Lower lobe of right lung (tissue), 2 donors: Measurements from ENCODE around the gene TOE1. TPM values are rescaled to one million over a fixed set of nuclear protein-coding genes. Genes with fewer than 3 reads are reported as not detected.

Source experiments
- ATAC-seq, 2 donors: fragments of 200-7000 bp; cut with Tn5 transposase; one replicate each; pipeline ENCODE4 v1.9.1; 2020 to 2022; ENCODE audit warnings: mild to moderate bottlenecking in 2 of 2, moderate library complexity in 2 of 2
- DNase-seq: peaks from one replicate; pipeline ENCODE4 v3.0.0-alpha.2; 2020
- H3K27ac ChIP-seq: fragments of 200-600 bp; one replicate; pipeline ENCODE4 v1.8.0; 2022
- H3K27me3 ChIP-seq: fragments of 200-600 bp; one replicate; pipeline ENCODE4 v1.8.0; 2022; ENCODE audit warnings: low read depth
- H3K36me3 ChIP-seq: fragments of 200-600 bp; one replicate; pipeline ENCODE4 v1.8.0; 2022; ENCODE audit warnings: mild to moderate bottlenecking
- H3K4me1 ChIP-seq: fragments of 200-600 bp; one replicate; pipeline ENCODE4 v1.8.0; 2022
- H3K4me3 ChIP-seq: fragments of 200-600 bp; one replicate; pipeline ENCODE4 v1.8.0; 2022; ENCODE audit warnings: mild to moderate bottlenecking
- H3K9me3 ChIP-seq: fragments of 200-600 bp; one replicate; pipeline ENCODE4 v1.8.0; 2022
- intact Hi-C: fragments of 100-400 bp; cut with DNase I; formaldehyde crosslinking; loops from one replicate; pipeline ENCODE4 v1.11.0; 2022
- total RNA-seq: library from RNA; stranded (reverse); fragmentation: NEBNext Ultra II Directional; extraction: Animal tissue kit (Norgen Biotek cat#: 25700); gene quantifications from one replicate; pipeline ENCODE4 v1.2.1, GENCODE V29; 2021
- TF ChIP-seq, protein P1 (sequence below): fragments of 200-600 bp; IDR thresholded peaks from one replicate; pipeline ENCODE4 v1.8.0; 2022; ENCODE audit warnings: antibody characterized with exemption, mild to moderate bottlenecking
- donor health status: DM: no; HTN: yes; CAD: no; lungs with severe emphysema.

The TOE1 gene
- total RNA-seq, 1 donor from 2014 or later = 11.5 TPM

DNA sequence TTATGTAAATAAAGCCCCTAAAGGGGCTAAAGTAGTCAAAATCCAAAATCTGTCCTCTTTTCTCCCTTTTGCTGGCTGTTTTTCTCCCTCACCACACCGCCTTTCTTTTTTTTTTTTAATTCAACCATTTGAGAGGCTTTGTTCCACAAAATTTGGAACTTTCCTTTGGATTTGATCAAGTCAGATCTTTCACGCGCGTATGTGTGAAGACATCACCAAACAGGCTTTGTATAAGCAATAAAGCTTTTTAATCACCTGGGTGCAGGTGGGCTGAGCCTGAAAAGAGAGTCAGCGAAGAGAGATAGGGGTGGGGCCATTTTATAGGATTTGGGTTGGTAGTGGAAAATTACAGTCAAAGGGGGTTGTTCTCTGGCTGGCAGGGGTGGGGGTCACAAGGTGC, 18.5 kb upstream of the TOE1 start:
- no peaks in the 10 kb centered on the region for H3K4me1 ChIP-seq
- H3K9me3 ChIP-seq = no peaks in the 10 kb centered on the region
- DNase-seq (no peak), ATAC-seq (no peak)
- TF ChIP-seq, protein P1, sequence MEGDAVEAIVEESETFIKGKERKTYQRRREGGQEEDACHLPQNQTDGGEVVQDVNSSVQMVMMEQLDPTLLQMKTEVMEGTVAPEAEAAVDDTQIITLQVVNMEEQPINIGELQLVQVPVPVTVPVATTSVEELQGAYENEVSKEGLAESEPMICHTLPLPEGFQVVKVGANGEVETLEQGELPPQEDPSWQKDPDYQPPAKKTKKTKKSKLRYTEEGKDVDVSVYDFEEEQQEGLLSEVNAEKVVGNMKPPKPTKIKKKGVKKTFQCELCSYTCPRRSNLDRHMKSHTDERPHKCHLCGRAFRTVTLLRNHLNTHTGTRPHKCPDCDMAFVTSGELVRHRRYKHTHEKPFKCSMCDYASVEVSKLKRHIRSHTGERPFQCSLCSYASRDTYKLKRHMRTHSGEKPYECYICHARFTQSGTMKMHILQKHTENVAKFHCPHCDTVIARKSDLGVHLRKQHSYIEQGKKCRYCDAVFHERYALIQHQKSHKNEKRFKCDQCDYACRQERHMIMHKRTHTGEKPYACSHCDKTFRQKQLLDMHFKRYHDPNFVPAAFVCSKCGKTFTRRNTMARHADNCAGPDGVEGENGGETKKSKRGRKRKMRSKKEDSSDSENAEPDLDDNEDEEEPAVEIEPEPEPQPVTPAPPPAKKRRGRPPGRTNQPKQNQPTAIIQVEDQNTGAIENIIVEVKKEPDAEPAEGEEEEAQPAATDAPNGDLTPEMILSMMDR = no peak
- H3K4me3 ChIP-seq = no peak overlapping the region
- no peaks in the 10 kb centered on the region for H3K36me3 ChIP-seq
- no peaks in the 10 kb centered on the region for H3K27me3 ChIP-seq
- intact Hi-C loops = no loop called here
- no peak overlapping the region for H3K27ac ChIP-seq

DNA sequence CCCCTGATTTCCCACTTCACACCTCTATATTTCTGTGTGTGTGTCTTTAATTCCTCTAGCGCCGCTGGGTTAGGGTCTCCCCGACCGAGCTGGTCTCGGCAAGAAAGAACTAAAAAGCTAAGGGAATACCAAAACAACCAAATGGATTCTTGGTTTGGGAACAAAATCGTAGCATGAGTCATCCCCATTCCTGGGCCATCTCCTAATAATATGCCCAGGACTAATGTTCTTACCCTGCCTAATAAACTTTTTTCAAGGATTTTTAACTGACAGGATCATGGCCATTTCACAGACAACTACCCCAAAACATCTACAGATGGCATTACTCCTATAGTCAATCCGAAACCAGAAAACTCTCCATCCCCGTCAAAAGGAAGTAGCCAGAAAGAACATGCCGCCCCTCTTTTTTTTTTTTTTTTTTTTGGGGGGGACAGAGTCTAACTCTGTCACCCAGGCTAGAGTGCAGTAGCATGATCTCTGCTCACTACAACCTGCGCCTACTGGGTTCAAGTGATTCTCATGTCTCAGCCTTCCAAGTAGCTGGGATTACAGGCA, 17.4 kb upstream of the TOE1 start:
- DNase-seq = no peak
- intact Hi-C loops = no loop called here
- ATAC-seq = no peak
- Histone ChIP-seq H3K27ac (no peak overlapping the region), H3K36me3 (no peaks in the 10 kb centered on the region), H3K9me3 (no peaks in the 10 kb centered on the region), H3K27me3 (no peaks in the 10 kb centered on the region), H3K4me1 (peaks cover 8% of the 10 kb centered on the region), H3K4me3 (no peak overlapping the region)
- TF ChIP-seq, protein P1 = no peak

DNA sequence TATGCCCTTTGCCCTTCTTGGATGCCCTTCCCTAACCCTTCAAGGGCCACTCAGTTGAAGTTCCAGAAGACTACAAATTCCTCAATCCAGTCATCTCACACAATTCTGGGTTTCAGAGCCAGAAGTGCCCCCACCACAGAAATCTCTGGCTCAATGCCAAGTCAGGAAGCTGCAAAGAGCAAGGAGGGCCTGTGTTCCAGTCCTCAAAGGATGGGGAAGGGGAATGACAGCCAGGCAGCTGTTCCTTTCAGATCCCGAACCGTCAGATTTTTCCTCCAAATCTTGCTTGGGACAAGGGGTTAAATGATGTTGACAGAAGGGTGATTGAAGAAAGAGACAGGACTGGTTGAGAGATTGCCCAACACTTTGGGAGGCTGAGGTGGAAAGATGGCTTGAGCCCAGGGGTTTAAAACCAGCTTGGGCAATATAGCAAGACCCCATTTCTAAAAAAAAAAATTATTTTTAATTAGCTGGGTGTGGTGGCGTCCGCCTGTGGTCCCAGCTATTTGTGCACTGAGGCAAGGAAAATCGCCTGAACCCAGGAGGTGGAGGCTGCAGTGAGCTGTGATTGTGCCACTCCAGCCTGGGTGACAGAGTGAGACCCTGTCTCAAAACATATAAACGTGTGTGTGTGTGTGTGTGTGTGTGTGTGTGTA, 14.0 kb upstream of the TOE1 start:
- intact Hi-C loops = no loop called here
- peak overlapping the region; percentile 58 for H3K4me3 ChIP-seq
- TF ChIP-seq, protein P1 = no peak
- ATAC-seq (no peak), DNase-seq (no peak)
- peaks cover 14% of the 10 kb centered on the region for H3K36me3 ChIP-seq
- peaks cover 9% of the 10 kb centered on the region for H3K4me1 ChIP-seq
- no peaks in the 10 kb centered on the region for H3K9me3 ChIP-seq
- no peaks in the 10 kb centered on the region for H3K27me3 ChIP-seq
- H3K27ac ChIP-seq = no peak overlapping the region

DNA sequence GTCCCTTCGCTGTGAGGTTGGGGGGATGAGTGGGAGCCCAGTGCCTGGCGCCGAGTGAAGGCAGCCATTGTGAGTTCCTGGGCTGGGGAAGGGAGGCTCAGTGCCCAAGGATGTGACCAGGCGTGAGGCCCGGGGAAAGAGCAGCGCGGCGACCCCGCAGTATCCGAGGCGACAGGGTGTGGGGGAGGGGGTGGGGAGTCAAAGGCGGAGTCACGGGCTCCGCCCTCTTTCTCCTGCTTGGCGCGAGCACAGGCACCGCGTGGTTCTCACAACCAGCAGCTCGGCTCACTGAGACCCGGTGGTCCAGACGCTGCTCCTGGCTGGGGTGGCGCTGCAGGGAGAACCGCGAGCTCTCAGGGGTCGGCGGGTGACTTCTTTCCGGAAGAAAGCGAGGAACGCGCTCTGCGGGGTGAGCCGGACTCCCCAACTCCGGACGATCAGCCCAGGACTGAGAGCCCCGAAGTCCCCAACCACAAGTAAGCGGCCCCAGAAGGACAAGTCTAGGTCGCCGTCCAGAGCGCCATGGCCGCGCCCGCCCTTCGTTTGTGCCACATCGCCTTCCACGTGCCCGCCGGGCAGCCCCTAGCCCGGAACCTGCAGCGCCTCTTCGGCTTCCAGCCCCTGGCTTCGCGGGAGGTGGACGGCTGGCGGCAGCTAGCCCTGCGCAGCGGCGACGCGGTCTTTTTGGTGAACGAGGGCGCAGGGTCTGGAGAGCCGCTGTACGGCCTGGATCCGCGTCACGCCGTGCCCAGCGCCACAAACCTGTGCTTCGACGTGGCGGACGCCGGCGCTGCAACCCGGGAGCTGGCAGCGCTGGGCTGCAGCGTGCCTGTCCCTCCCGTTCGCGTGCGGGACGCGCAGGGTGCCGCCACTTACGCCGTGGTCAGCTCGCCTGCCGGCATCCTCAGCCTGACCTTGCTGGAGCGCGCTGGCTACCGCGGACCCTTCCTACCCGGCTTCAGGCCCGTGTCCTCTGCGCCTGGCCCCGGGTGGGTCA, 13.0 kb upstream of the TOE1 start, which contains the start of gene HPDL:
HPDL (plus strand) TSS at position 269 of the 997 bp plus-strand sequence; CDS start at position 523, 254 bp downstream.
- H3K9me3 ChIP-seq = no peaks in the 10 kb centered on the region
- ATAC-seq = peak; percentile 84 to 89
- H3K4me3 ChIP-seq = peak within 1 kb of the TSS; percentile 58
- peak; percentile 69 for DNase-seq
- intact Hi-C loops = no loop called here
- no peaks in the 10 kb centered on the region for H3K27me3 ChIP-seq
- peaks cover 23% of the 10 kb centered on the region for H3K36me3 ChIP-seq
- peaks cover 9% of the 10 kb centered on the region for H3K4me1 ChIP-seq
- TF ChIP-seq, protein P1 = no peak
- H3K27ac ChIP-seq = peak within 1 kb of the TSS; percentile 24

DNA sequence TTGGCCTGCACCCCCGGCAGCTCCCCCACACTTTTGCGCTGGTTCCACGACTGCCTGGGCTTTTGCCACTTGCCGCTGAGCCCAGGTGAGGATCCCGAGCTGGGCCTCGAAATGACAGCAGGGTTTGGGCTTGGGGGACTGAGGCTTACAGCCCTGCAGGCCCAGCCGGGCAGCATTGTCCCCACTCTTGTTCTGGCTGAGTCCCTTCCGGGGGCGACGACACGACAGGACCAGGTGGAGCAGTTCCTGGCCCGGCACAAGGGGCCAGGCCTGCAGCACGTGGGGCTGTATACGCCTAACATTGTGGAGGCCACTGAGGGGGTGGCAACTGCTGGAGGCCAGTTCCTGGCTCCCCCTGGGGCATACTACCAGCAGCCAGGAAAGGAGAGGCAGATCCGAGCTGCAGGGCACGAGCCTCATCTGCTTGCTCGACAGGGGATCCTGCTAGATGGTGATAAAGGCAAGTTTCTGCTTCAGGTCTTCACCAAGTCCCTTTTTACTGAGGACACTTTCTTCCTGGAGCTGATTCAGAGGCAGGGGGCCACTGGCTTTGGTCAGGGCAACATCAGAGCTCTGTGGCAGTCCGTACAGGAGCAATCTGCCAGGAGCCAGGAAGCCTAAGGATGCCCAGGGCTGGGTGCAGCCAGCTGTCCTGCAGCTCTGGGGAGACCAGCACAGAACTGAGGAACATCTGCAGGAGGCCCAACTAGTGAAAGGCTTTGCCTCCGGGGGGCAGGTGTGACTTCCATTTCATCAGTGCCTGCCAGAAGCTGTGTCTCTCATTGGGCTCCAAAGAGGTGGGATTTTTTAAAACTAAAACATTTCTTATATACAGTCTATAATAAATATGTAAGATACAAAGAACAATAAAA, 12.1 kb upstream of the TOE1 start:
- ATAC-seq (peak in 1 of 2 donors; percentile 3), DNase-seq (no peak)
- Histone ChIP-seq H3K9me3 (no peaks in the 10 kb centered on the region), H3K27ac (no peak overlapping the region), H3K36me3 (peaks cover 33% of the 10 kb centered on the region), H3K4me3 (peak overlapping the region; percentile 58), H3K4me1 (peaks cover 9% of the 10 kb centered on the region), H3K27me3 (no peaks in the 10 kb centered on the region)
- TF ChIP-seq, protein P1 = no peak
- intact Hi-C loops = no loop called here
